ENCODE measurements around the gene BIRC7. TPM values are rescaled to one million over a fixed set of nuclear protein-coding genes. Genes with fewer than 3 reads are reported as not detected.
A peak's percentile ranks its signal among the peaks of the same experiment; 100 is the strongest.

The BIRC7 gene
- total RNA-seq, 1 experiment from 2014 or later: 0.96 TPM

- POLR2A ChIA-PET: no interaction called here
Observed at GRCh38 chr20:63246490-63247288, 11.0 kb downstream of the BIRC7 start.

More at GRCh38 chr20:63246490-63247288, 11.0 kb downstream of the BIRC7 start:
- Histone ChIP-seq H3K27ac (ENCODE audit: low read depth, low read length) (no peak overlapping the region), H3K4me2 (ENCODE audit: low read length) (no peak overlapping the region), H4K20me1 (ENCODE audit: insufficient read depth) (no peaks in the 10 kb centered on the region), H3K4me1 (ENCODE audit: control insufficient read depth in 1 of 2, insufficient read depth in 2 of 2, low read length in 2 of 2) (no peaks in the 10 kb centered on the region), H3K4me3 (replicated peaks in 1 of 2; ENCODE audit: low read depth in 1 of 2, low read length in 2 of 2) (no peak overlapping the region), H3K9ac (ENCODE audit: low read length) (no peak overlapping the region), H3K36me3 (ENCODE audit: control insufficient read depth in 1 of 2, insufficient read depth in 2 of 2, low read length in 2 of 2) (no peaks in the 10 kb centered on the region), H3K9me2 (ENCODE audit: insufficient read depth) (no peaks in the 10 kb centered on the region), H2AFZ (ENCODE audit: low read depth, low read length, poor library complexity, severe bottlenecking) (no peak overlapping the region), H3K27me3 (ENCODE audit: insufficient read depth, low read length) (no peaks in the 10 kb centered on the region), H3K79me2 (ENCODE audit: insufficient read depth, low read length) (no peaks in the 10 kb centered on the region), H3K9me3 (ENCODE audit: control insufficient read depth in 1 of 2, insufficient read depth in 1 of 2, low read depth in 1 of 2, low read length in 2 of 2) (no peaks in the 10 kb centered on the region)
- DNase-seq (ENCODE audit: low read depth, low spot score) (no peak), ATAC-seq (peak; percentile 35; the same call in 1 of the 2 replicates)
- TF ChIP-seq, protein P1, sequence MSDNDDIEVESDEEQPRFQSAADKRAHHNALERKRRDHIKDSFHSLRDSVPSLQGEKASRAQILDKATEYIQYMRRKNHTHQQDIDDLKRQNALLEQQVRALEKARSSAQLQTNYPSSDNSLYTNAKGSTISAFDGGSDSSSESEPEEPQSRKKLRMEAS (IDR thresholded peaks at IDR 0.05): no peak
- no peak for TF ChIP-seq CBX3 (IDR thresholded peaks at IDR 0.05; ENCODE audit: low read depth)
- TF ChIP-seq ATF3 (IDR thresholded peaks at IDR 0.05): no peak
- no peak for TF ChIP-seq SIN3A (IDR thresholded peaks at IDR 0.05; ENCODE audit: low read depth)
- no peak for TF ChIP-seq YY1 (IDR thresholded peaks at IDR 0.05; ENCODE audit: extremely low read depth, insufficient replicate concordance, low read depth, low read length)
- TF ChIP-seq EZH2phosphoT487 (IDR thresholded peaks at IDR 0.05; ENCODE audit: borderline replicate concordance): no peak
- TF ChIP-seq POLR2AphosphoS5 (IDR thresholded peaks at IDR 0.05; ENCODE audit: low read depth, low read length): no peak
- no peak for TF ChIP-seq ELF1 (IDR thresholded peaks at IDR 0.05; ENCODE audit: borderline replicate concordance, low read depth)
- TF ChIP-seq, protein P2, sequence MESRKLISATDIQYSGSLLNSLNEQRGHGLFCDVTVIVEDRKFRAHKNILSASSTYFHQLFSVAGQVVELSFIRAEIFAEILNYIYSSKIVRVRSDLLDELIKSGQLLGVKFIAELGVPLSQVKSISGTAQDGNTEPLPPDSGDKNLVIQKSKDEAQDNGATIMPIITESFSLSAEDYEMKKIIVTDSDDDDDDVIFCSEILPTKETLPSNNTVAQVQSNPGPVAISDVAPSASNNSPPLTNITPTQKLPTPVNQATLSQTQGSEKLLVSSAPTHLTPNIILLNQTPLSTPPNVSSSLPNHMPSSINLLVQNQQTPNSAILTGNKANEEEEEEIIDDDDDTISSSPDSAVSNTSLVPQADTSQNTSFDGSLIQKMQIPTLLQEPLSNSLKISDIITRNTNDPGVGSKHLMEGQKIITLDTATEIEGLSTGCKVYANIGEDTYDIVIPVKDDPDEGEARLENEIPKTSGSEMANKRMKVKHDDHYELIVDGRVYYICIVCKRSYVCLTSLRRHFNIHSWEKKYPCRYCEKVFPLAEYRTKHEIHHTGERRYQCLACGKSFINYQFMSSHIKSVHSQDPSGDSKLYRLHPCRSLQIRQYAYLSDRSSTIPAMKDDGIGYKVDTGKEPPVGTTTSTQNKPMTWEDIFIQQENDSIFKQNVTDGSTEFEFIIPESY (IDR thresholded peaks at IDR 0.05; ENCODE audit: extremely low read depth, insufficient replicate concordance, low read length): no peak
- TF ChIP-seq CEBPB (IDR thresholded peaks at IDR 0.05; ENCODE audit: low read depth): no peak
- TF ChIP-seq POLR2A (IDR thresholded peaks at IDR 0.05; ENCODE audit: borderline replicate concordance, extremely low read depth, insufficient read depth, insufficient read length): no peak
- no peak for TF ChIP-seq TCF7L2 (IDR thresholded peaks at IDR 0.05; ENCODE audit: borderline replicate concordance, extremely low read depth, insufficient read depth, insufficient read length)
- TF ChIP-seq EGR1 (IDR thresholded peaks at IDR 0.05; ENCODE audit: low read depth): no peak
- TF ChIP-seq ZFX (IDR thresholded peaks at IDR 0.05): no peak
- TF ChIP-seq ZNF274 (IDR thresholded peaks at IDR 0.05; ENCODE audit: low read depth, low read length): no peak
- no peak for TF ChIP-seq RAD21 (IDR thresholded peaks at IDR 0.05; ENCODE audit: low read depth)
- intact Hi-C loops (cut with micrococcal nuclease): no loop called here
- ChIA-PET RAD21 (ENCODE audit: low non-redundant PET in 1 of 2, low total read pairs in 2 of 2, uncharacterized antibody in 2 of 2, unreplicated experiment in 2 of 2) (no interaction called here), CTCF (interaction anchor here (0.9 to 1.9 kb wide), 2 partner anchors 11 to 23 kb away, joined by 3 to 11 read pairs; partner anchors contain the start of gene BIRC7)
- BruUV-seq (replicated peaks): no TSS peak
